Nephron (organoid): ENCODE results near the gene SGSM1.

ENCODE experiments used
- H3K27ac Mint-ChIP-seq, 3 experiments: 2 replicates each; pipeline ENCODE4 v1.8.0; 2020; ENCODE audit warnings: mixed read lengths in 3 of 3, mild to moderate bottlenecking in 2 of 3, moderate library complexity in 1 of 3
- H3K27me3 Mint-ChIP-seq: 2 replicates; pipeline ENCODE4 v1.8.0; 2021; ENCODE audit warnings: low read depth, mild to moderate bottlenecking, moderate library complexity, mixed read lengths
- H3K36me3 Mint-ChIP-seq: 2 replicates; pipeline ENCODE4 v1.8.0; 2020; ENCODE audit warnings: low read depth, mixed read lengths
- H3K4me1 Mint-ChIP-seq: 2 replicates; pipeline ENCODE4 v1.8.0; 2020; ENCODE audit warnings: mixed read lengths
- H3K4me3 Mint-ChIP-seq, 3 experiments: 2 replicates each; pipeline ENCODE4 v1.8.0; 2020; ENCODE audit warnings: mild to moderate bottlenecking in 3 of 3, mixed read lengths in 3 of 3, moderate library complexity in 2 of 3
- H3K9me3 Mint-ChIP-seq: 2 replicates; pipeline ENCODE4 v1.8.0; 2020; ENCODE audit warnings: mixed read lengths
- CTCF ChIP-seq, 3 experiments: fragments of 200-600 bp; sonication (generic); IDR thresholded peaks; one replicate each; pipeline ENCODE4 v1.5.0; 2021; ENCODE audit warnings: antibody characterized with exemption in 3 of 3; ENCODE audit not compliant: unreplicated experiment in 3 of 3

Gene SGSM1

GRCh38 chr22:24822471-24822870 is 16.5 kb downstream of the SGSM1 start:
- H3K36me3 Mint-ChIP-seq, result no peaks in the 10 kb centered on the region
- no peaks in the 10 kb centered on the region for H3K4me1 Mint-ChIP-seq
- no peak overlapping the region for H3K27ac Mint-ChIP-seq
- no peak overlapping the region for H3K4me3 Mint-ChIP-seq
- no peaks in the 10 kb centered on the region for H3K9me3 Mint-ChIP-seq
- no peak for TF ChIP-seq CTCF (IDR thresholded peaks at IDR 0.05; ENCODE audit: unreplicated experiment in 3 of 3)
- peaks cover 24% of the 10 kb centered on the region for H3K27me3 Mint-ChIP-seq

DNA sequence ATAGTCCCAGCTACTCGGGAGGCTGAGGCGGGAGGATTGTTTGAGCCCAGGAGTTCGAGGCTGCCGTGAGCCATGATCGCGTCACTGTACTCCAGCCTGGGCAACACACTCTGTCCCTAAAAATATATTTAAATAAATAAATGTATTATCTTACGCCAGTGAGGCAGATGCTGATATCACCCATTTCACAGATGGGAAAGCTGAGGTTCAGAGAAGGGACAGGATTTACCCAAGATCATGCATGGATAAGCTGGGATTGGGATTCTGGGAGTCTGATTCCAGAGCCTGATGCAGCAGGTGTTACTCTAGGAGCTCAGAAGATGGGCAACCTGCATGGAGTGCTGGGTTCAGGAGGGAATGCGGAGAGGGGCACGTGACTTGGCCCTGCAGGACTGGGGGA is 17.8 kb downstream of the SGSM1 start:
- H3K4me1 Mint-ChIP-seq, result no peaks in the 10 kb centered on the region
- no peak overlapping the region for H3K27ac Mint-ChIP-seq
- H3K4me3 Mint-ChIP-seq, result no peak overlapping the region
- H3K9me3 Mint-ChIP-seq, result no peaks in the 10 kb centered on the region
- no peak for TF ChIP-seq CTCF (IDR thresholded peaks at IDR 0.05; ENCODE audit: unreplicated experiment in 3 of 3)
- peaks cover 24% of the 10 kb centered on the region for H3K27me3 Mint-ChIP-seq
- H3K36me3 Mint-ChIP-seq, result no peaks in the 10 kb centered on the region

GRCh38 chr22:24824250-24824649 is 18.2 kb downstream of the SGSM1 start:
- peaks cover 27% of the 10 kb centered on the region for H3K27me3 Mint-ChIP-seq
- no peaks in the 10 kb centered on the region for H3K9me3 Mint-ChIP-seq
- no peak overlapping the region for H3K27ac Mint-ChIP-seq
- no peaks in the 10 kb centered on the region for H3K36me3 Mint-ChIP-seq
- no peak for TF ChIP-seq CTCF (IDR thresholded peaks at IDR 0.05; ENCODE audit: unreplicated experiment in 3 of 3)
- H3K4me1 Mint-ChIP-seq, result no peaks in the 10 kb centered on the region
- H3K4me3 Mint-ChIP-seq, result no peak overlapping the region

DNA sequence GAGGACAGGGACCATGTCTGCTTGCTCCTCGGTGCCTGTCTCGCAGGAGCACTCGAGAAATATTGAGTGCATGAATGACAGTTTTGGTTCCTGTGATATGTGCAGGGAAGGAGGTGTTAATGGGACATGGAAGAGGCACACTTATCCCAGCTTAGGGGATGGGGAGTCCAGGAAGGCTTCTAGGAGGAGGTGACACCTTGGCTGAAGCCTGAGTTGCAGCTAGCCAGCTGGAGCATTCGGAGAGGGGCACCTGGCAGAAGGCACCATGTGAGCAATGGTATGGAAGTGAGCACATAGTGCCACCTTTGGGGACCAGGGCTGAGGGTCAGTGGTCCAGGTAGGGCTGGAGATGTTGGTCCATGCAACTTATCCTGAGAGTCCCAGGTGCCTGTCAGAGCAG is 18.9 kb downstream of the SGSM1 start:
- no peaks in the 10 kb centered on the region for H3K4me1 Mint-ChIP-seq
- H3K9me3 Mint-ChIP-seq, result no peaks in the 10 kb centered on the region
- TF ChIP-seq CTCF (IDR thresholded peaks at IDR 0.05; ENCODE audit: unreplicated experiment in 3 of 3), result no peak
- H3K4me3 Mint-ChIP-seq, result no peak overlapping the region
- no peak overlapping the region for H3K27ac Mint-ChIP-seq
- peaks cover 30% of the 10 kb centered on the region for H3K27me3 Mint-ChIP-seq
- no peaks in the 10 kb centered on the region for H3K36me3 Mint-ChIP-seq

GRCh38 chr22:24826710-24827285 is 20.8 kb downstream of the SGSM1 start:
- Mint-ChIP-seq H3K27me3 (peaks cover 26% of the 10 kb centered on the region), H3K4me1 (no peaks in the 10 kb centered on the region), H3K4me3 (no peak overlapping the region), H3K27ac (no peak overlapping the region), H3K9me3 (no peaks in the 10 kb centered on the region), H3K36me3 (no peaks in the 10 kb centered on the region)
- no peak for TF ChIP-seq CTCF (IDR thresholded peaks at IDR 0.05; ENCODE audit: unreplicated experiment in 3 of 3)

DNA sequence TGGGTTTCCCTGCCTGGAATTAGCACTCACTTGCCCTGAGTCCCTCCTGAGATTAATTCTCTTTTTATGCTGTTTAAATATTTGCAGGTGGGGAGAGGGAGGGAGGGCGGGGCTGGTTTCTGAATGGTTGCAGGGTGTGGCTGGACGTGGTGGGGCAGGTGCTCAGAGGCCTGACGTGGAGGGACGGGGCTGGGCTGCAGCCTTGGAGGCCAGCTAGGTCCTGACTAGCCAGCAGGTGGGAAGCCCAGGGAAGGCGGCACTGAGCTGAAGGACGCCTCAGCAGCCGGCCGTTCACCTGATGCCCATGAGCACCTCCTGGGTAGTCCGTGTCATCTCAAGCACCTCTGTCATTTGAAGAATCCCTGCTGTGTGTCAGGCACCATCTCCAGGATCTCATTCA is 21.3 kb downstream of the SGSM1 start:
- no peaks in the 10 kb centered on the region for H3K36me3 Mint-ChIP-seq
- H3K27me3 Mint-ChIP-seq, result peaks cover 23% of the 10 kb centered on the region
- H3K4me1 Mint-ChIP-seq, result no peaks in the 10 kb centered on the region
- no peaks in the 10 kb centered on the region for H3K9me3 Mint-ChIP-seq
- no peak for TF ChIP-seq CTCF (IDR thresholded peaks at IDR 0.05; ENCODE audit: unreplicated experiment in 3 of 3)
- no peak overlapping the region for H3K27ac Mint-ChIP-seq
- H3K4me3 Mint-ChIP-seq, result no peak overlapping the region
